Measurements from ENCODE around the gene CLEC17A.
"Not testable (repeated sequence)": the region's sequence is repeated elsewhere in the genome, so short reads cannot be mapped to it uniquely, and the experiment has no call there.

The CLEC17A gene

DNA sequence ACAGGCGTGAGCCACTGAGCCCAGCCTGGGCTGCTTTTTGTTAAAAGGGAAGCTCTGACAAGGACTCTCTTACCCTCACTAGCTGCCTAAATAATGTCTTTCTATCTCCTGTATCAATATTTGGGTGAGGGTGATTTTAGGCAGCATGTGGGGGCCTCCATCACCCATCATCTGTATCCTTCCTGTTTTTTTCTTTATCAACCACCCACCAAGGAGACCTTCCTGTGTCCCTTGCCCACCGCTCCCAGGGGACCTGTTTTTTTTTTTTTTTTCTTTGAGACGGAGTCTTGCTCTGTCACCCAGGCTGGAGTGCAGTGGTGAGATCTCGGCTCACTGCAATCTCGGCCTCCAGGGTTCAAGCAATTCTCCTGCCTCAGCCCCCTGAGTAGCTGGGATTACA, 5.6 kb upstream of the CLEC17A start:
- H3K14ac ChIP-seq (ENCODE audit: low read length in 2 of 2) = no peak overlapping the region
- no peaks in the 10 kb centered on the region for H3K36me3 ChIP-seq (ENCODE audit: control insufficient read depth in 1 of 2, insufficient read depth in 2 of 2, low read depth in 1 of 2, low read length in 2 of 2)
- H4K91ac ChIP-seq (ENCODE audit: low read length) = no peak overlapping the region
- no peak overlapping the region for H4K8ac ChIP-seq (ENCODE audit: low read length)
- no peak overlapping the region for H3K9ac ChIP-seq (ENCODE audit: low read length)
- no peak overlapping the region for H2BK12ac ChIP-seq (ENCODE audit: low read length in 2 of 2)
- no peak overlapping the region for H2AFZ ChIP-seq (ENCODE audit: low read depth, low read length)
- H3K79me1 ChIP-seq (replicated peaks; ENCODE audit: low read length, poor library complexity, severe bottlenecking) = no peaks in the 10 kb centered on the region
- no peak for DNase-seq
- H3K4me1 ChIP-seq (ENCODE audit: control insufficient read depth, insufficient read depth, low read depth, low read length) = peaks cover 2% of the 10 kb centered on the region
- H3K9me3 ChIP-seq (ENCODE audit: control insufficient read depth, low read length) = no peaks in the 10 kb centered on the region
- no peak overlapping the region for H3K23ac ChIP-seq (ENCODE audit: low read length in 2 of 2)
- H2BK120ac ChIP-seq (ENCODE audit: low read depth, low read length) = no peak overlapping the region
- H3K4me2 ChIP-seq (ENCODE audit: low read length, poor library complexity, severe bottlenecking) = no peak overlapping the region
- no peak overlapping the region for H2BK5ac ChIP-seq (ENCODE audit: low read depth, low read length, poor library complexity, severe bottlenecking)
- H3K4me3 ChIP-seq (ENCODE audit: insufficient read depth in 1 of 2, low read depth in 1 of 2, low read length in 2 of 2) = no peak overlapping the region
- H2AK5ac ChIP-seq (ENCODE audit: low read length, severe bottlenecking) = no peak overlapping the region
- no peak overlapping the region for H3K4ac ChIP-seq (ENCODE audit: low read depth in 1 of 2, low read length in 2 of 2)
- no peaks in the 10 kb centered on the region for H3K27me3 ChIP-seq (ENCODE audit: control insufficient read depth in 1 of 2, insufficient read depth in 1 of 2, low read length in 2 of 2)
- no peak overlapping the region for H2BK15ac ChIP-seq (ENCODE audit: low read depth, poor library complexity, severe bottlenecking)
- H3K27ac ChIP-seq (ENCODE audit: low read length, poor library complexity, severe bottlenecking) = no peak overlapping the region
- 90% methylated on average over 4 of the region's 5 CpGs for WGBS
- H3K18ac ChIP-seq (ENCODE audit: low read depth in 1 of 2, low read length in 2 of 2) = no peak overlapping the region

DNA sequence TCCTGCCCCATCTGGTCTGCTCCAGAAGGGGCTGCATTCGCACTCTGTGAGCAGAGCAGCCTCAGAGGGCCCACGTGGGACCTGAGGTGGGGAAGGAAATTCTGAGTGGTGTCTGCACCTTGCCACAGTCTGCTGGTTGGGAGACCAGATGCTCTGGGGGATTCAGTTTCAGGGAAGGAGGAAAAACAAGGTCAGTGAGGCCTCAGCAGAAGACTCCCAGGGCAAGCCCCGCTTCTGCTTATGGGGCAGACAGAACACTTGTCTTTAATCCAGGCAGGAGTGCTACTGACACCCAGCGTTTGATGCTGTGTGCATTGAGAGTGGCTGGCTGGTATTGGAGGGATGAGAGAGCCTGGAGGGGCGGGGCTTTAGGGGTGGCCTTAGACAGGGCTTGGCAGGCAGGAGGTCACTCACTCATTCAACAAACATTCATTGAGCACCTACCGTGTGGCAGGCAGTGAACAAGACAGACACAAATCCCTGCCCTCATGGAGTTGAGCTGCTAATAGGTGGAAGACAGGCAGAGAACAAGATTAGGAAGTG, 4.9 kb upstream of the CLEC17A start:
- no peak overlapping the region for H4K8ac ChIP-seq (ENCODE audit: low read length)
- no peaks in the 10 kb centered on the region for H3K79me1 ChIP-seq (replicated peaks; ENCODE audit: low read length, poor library complexity, severe bottlenecking)
- no peak overlapping the region for H3K27ac ChIP-seq (ENCODE audit: low read length, poor library complexity, severe bottlenecking)
- no peak overlapping the region for H3K18ac ChIP-seq (ENCODE audit: low read depth in 1 of 2, low read length in 2 of 2)
- H4K91ac ChIP-seq (ENCODE audit: low read length) = no peak overlapping the region
- no peak overlapping the region for H2BK15ac ChIP-seq (ENCODE audit: low read depth, poor library complexity, severe bottlenecking)
- no peaks in the 10 kb centered on the region for H3K36me3 ChIP-seq (ENCODE audit: control insufficient read depth in 1 of 2, insufficient read depth in 2 of 2, low read depth in 1 of 2, low read length in 2 of 2)
- H3K9me3 ChIP-seq (ENCODE audit: control insufficient read depth, low read length) = no peaks in the 10 kb centered on the region
- no peak overlapping the region for H3K9ac ChIP-seq (ENCODE audit: low read length)
- no peak overlapping the region for H3K4ac ChIP-seq (ENCODE audit: low read depth in 1 of 2, low read length in 2 of 2)
- H3K4me1 ChIP-seq (ENCODE audit: control insufficient read depth, insufficient read depth, low read depth, low read length) = peaks cover 1% of the 10 kb centered on the region
- H3K4me2 ChIP-seq (ENCODE audit: low read length, poor library complexity, severe bottlenecking) = no peak overlapping the region
- no peak overlapping the region for H2BK120ac ChIP-seq (ENCODE audit: low read depth, low read length)
- H2BK5ac ChIP-seq (ENCODE audit: low read depth, low read length, poor library complexity, severe bottlenecking) = no peak overlapping the region
- no peak overlapping the region for H3K23ac ChIP-seq (ENCODE audit: low read length in 2 of 2)
- 68% methylated on average over 5 of the region's 6 CpGs for WGBS
- H3K27me3 ChIP-seq (ENCODE audit: control insufficient read depth in 1 of 2, insufficient read depth in 1 of 2, low read length in 2 of 2) = no peaks in the 10 kb centered on the region
- no peak overlapping the region for H2AK5ac ChIP-seq (ENCODE audit: low read length, severe bottlenecking)
- DNase-seq = no peak
- H2BK12ac ChIP-seq (ENCODE audit: low read length in 2 of 2) = no peak overlapping the region
- H3K14ac ChIP-seq (ENCODE audit: low read length in 2 of 2) = no peak overlapping the region
- no peak overlapping the region for H3K4me3 ChIP-seq (ENCODE audit: insufficient read depth in 1 of 2, low read depth in 1 of 2, low read length in 2 of 2)
- H2AFZ ChIP-seq (ENCODE audit: low read depth, low read length) = no peak overlapping the region

DNA sequence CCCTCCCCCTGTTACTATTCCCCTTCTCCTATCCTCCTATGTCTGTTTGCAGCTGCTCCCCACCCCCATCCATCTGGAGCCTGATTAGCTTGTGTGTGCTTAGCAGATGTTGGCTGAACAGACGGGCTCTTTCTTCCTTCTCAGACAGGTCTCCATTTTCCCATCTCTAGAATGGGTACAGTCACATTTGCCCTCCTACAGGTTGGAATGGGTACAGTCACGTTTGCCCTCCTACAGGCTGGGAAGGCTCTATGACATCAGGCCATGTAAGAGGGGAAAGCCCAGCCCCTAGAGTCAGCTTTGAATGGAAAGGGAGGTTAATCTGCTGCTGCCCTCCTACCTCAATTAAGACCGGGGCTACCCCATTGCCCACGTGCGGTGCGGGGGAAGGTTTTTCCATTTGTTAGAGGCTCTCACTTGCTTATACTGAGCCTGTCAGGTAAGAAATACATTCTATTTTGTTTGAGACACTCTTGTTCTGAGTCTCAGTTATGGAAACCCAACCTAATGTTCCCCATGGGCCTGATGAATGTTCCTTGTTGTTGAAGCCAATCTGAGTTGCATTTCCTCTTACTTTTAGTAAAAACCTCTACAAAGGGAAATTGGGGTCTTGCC, 2.2 kb upstream of the CLEC17A start:
- no peak overlapping the region for H3K23ac ChIP-seq (ENCODE audit: low read length in 2 of 2)
- H3K27ac ChIP-seq (ENCODE audit: low read length, poor library complexity, severe bottlenecking) = no peak overlapping the region
- 81% methylated on average over 6 of the region's 6 CpGs for WGBS
- no peaks in the 10 kb centered on the region for H3K9me3 ChIP-seq (ENCODE audit: control insufficient read depth, low read length)
- H2BK15ac ChIP-seq (ENCODE audit: low read depth, poor library complexity, severe bottlenecking) = no peak overlapping the region
- H3K36me3 ChIP-seq (ENCODE audit: control insufficient read depth in 1 of 2, insufficient read depth in 2 of 2, low read depth in 1 of 2, low read length in 2 of 2) = no peaks in the 10 kb centered on the region
- H4K8ac ChIP-seq (ENCODE audit: low read length) = no peak overlapping the region
- peaks cover 1% of the 10 kb centered on the region for H3K4me1 ChIP-seq (ENCODE audit: control insufficient read depth, insufficient read depth, low read depth, low read length)
- H4K91ac ChIP-seq (ENCODE audit: low read length) = no peak overlapping the region
- H3K18ac ChIP-seq (ENCODE audit: low read depth in 1 of 2, low read length in 2 of 2) = no peak overlapping the region
- H3K14ac ChIP-seq (ENCODE audit: low read length in 2 of 2) = no peak overlapping the region
- H3K4ac ChIP-seq (ENCODE audit: low read depth in 1 of 2, low read length in 2 of 2) = no peak overlapping the region
- no peak overlapping the region for H3K4me2 ChIP-seq (ENCODE audit: low read length, poor library complexity, severe bottlenecking)
- H3K79me1 ChIP-seq (replicated peaks; ENCODE audit: low read length, poor library complexity, severe bottlenecking) = no peaks in the 10 kb centered on the region
- H3K4me3 ChIP-seq (ENCODE audit: insufficient read depth in 1 of 2, low read depth in 1 of 2, low read length in 2 of 2) = no peak overlapping the region
- no peak for DNase-seq
- no peak overlapping the region for H2BK120ac ChIP-seq (ENCODE audit: low read depth, low read length)
- H3K9ac ChIP-seq (ENCODE audit: low read length) = no peak overlapping the region
- H2BK5ac ChIP-seq (ENCODE audit: low read depth, low read length, poor library complexity, severe bottlenecking) = no peak overlapping the region
- no peak overlapping the region for H2AK5ac ChIP-seq (ENCODE audit: low read length, severe bottlenecking)
- H2BK12ac ChIP-seq (ENCODE audit: low read length in 2 of 2) = no peak overlapping the region
- H2AFZ ChIP-seq (ENCODE audit: low read depth, low read length) = no peak overlapping the region
- no peaks in the 10 kb centered on the region for H3K27me3 ChIP-seq (ENCODE audit: control insufficient read depth in 1 of 2, insufficient read depth in 1 of 2, low read length in 2 of 2)

DNA sequence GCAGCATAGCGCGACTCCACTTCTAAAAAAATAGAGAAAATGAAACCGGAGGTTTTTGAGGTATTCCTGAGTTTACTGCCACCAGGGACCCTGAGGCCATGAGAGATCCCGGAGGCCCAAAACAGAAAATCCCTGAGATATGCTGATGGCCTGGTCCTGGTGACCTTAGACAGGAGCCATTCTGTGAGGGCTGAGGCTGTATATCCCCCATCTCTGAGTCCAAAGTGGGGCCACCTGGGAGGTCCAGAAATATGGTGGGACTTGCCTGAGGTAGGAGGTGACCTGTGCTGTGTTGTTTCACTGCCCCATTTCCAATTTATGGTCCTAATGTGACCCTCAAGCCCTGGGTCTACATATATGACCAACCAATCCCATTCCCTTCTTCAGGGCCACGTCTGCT, 1.5 kb downstream of the CLEC17A start:
- not testable (repeated sequence) for H3K4me1 ChIP-seq (ENCODE audit: control insufficient read depth, insufficient read depth, low read depth, low read length); H2BK15ac ChIP-seq (ENCODE audit: low read depth, poor library complexity, severe bottlenecking); H3K4me2 ChIP-seq (ENCODE audit: low read length, poor library complexity, severe bottlenecking); H4K91ac ChIP-seq (ENCODE audit: low read length); H2BK12ac ChIP-seq (ENCODE audit: low read length in 2 of 2); H3K18ac ChIP-seq (ENCODE audit: low read depth in 1 of 2, low read length in 2 of 2); H3K27me3 ChIP-seq (ENCODE audit: control insufficient read depth in 1 of 2, insufficient read depth in 1 of 2, low read length in 2 of 2); H3K9me3 ChIP-seq (ENCODE audit: control insufficient read depth, low read length); H3K14ac ChIP-seq (ENCODE audit: low read length in 2 of 2); H3K23ac ChIP-seq (ENCODE audit: low read length in 2 of 2); H3K4me3 ChIP-seq (ENCODE audit: insufficient read depth in 1 of 2, low read depth in 1 of 2, low read length in 2 of 2); H2AFZ ChIP-seq (ENCODE audit: low read depth, low read length); H4K8ac ChIP-seq (ENCODE audit: low read length); H3K4ac ChIP-seq (ENCODE audit: low read depth in 1 of 2, low read length in 2 of 2); H3K9ac ChIP-seq (ENCODE audit: low read length); H3K27ac ChIP-seq (ENCODE audit: low read length, poor library complexity, severe bottlenecking); DNase-seq; H2BK5ac ChIP-seq (ENCODE audit: low read depth, low read length, poor library complexity, severe bottlenecking); H2AK5ac ChIP-seq (ENCODE audit: low read length, severe bottlenecking); H2BK120ac ChIP-seq (ENCODE audit: low read depth, low read length); H3K79me1 ChIP-seq (replicated peaks; ENCODE audit: low read length, poor library complexity, severe bottlenecking); H3K36me3 ChIP-seq (ENCODE audit: control insufficient read depth in 1 of 2, insufficient read depth in 2 of 2, low read depth in 1 of 2, low read length in 2 of 2)
- 92% methylated on average over 4 of the region's 5 CpGs for WGBS

Measured in mesenchymal stem cell (in vitro differentiated cells and primary cell).